ENCODE data around the gene PPP2R2D. TPM values are rescaled to one million over a fixed set of nuclear protein-coding genes. Genes with fewer than 3 reads are reported as not detected.
A peak's percentile ranks its signal among the peaks of the same experiment; 100 is the strongest.

PPP2R2D gene
- total RNA-seq, 1 experiment from 2014 or later, result 40.3 TPM

DNA sequence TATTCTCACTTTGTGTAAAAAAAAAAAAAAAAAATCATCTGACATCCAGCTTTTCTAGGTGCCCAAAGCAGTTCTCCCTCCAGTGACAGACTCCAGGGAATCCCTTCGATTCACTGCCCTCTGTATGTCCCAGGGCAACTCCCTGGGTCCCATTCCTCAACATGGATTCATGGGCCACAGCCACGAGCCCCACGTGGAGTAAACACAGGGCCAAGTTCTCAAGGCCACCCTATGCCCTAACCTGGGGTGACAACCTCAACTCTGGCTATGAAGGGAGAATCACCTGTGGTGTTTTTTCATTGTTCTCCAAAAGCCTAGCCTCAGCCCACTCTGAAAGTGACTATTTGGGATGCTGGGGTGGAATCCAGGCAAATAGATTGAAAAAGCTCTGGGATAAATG lies 77.6 kb downstream of the PPP2R2D start:
- Histone ChIP-seq H4K20me1 (ENCODE audit: low read length) (peaks cover 70% of the 10 kb centered on the region), H3K79me2 (ENCODE audit: low read length) (peaks cover 94% of the 10 kb centered on the region), H3K9me3 (ENCODE audit: low read length) (no peaks in the 10 kb centered on the region), H2AFZ (ENCODE audit: low read length) (no peak overlapping the region), H3K4me2 (ENCODE audit: low read length) (peak overlapping the region; percentile 85), H3K36me3 (ENCODE audit: low read depth, low read length) (peaks cover 11% of the 10 kb centered on the region), H3K4me1 (ENCODE audit: insufficient read depth, low read length) (peaks cover 26% of the 10 kb centered on the region), H3K27ac (ENCODE audit: low read length) (no peak overlapping the region), H3K9me2 (replicated peaks; ENCODE audit: low read length) (no peaks in the 10 kb centered on the region), H3F3A (ENCODE audit: low read length, unreplicated experiment) (no peaks in the 10 kb centered on the region), H3K4me3 (ENCODE audit: low read length) (peak overlapping the region; percentile 92; the same call in 1 of the 2 replicates), H3K27me3 (ENCODE audit: low read length) (no peaks in the 10 kb centered on the region), H3K9ac (ENCODE audit: low read length) (no peak overlapping the region)
- ATAC-seq (no peak), DNase-seq (no peak)
- ChIA-PET POLR2A (ENCODE audit: unreplicated experiment) (no interaction called here), CTCF (no interaction called here)
- TF ChIP-seq, protein P1, sequence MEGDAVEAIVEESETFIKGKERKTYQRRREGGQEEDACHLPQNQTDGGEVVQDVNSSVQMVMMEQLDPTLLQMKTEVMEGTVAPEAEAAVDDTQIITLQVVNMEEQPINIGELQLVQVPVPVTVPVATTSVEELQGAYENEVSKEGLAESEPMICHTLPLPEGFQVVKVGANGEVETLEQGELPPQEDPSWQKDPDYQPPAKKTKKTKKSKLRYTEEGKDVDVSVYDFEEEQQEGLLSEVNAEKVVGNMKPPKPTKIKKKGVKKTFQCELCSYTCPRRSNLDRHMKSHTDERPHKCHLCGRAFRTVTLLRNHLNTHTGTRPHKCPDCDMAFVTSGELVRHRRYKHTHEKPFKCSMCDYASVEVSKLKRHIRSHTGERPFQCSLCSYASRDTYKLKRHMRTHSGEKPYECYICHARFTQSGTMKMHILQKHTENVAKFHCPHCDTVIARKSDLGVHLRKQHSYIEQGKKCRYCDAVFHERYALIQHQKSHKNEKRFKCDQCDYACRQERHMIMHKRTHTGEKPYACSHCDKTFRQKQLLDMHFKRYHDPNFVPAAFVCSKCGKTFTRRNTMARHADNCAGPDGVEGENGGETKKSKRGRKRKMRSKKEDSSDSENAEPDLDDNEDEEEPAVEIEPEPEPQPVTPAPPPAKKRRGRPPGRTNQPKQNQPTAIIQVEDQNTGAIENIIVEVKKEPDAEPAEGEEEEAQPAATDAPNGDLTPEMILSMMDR (conservative IDR thresholded peaks at IDR 0.05; ENCODE audit: low read depth, low read length), result no peak
- TF ChIP-seq EZH2phosphoT487 (IDR thresholded peaks at IDR 0.05; ENCODE audit: borderline replicate concordance, low read length) (no peak), EZH2 (IDR thresholded peaks at IDR 0.05; ENCODE audit: low read length, unreplicated experiment) (no peak)
- intact Hi-C loops (cut with micrococcal nuclease), result no loop called here
- no TSS peak for BruUV-seq (replicated peaks)

GRCh38 chr10:131978851-131979250 lies 78.0 kb downstream of the PPP2R2D start:
- Histone ChIP-seq H3K4me2 (ENCODE audit: low read length) (peak overlapping the region; percentile 85), H3K27me3 (ENCODE audit: low read length) (no peaks in the 10 kb centered on the region), H3F3A (ENCODE audit: low read length, unreplicated experiment) (no peaks in the 10 kb centered on the region), H3K9me2 (replicated peaks; ENCODE audit: low read length) (no peaks in the 10 kb centered on the region), H3K79me2 (ENCODE audit: low read length) (peaks cover 89% of the 10 kb centered on the region), H3K36me3 (ENCODE audit: low read depth, low read length) (peaks cover 11% of the 10 kb centered on the region), H3K4me1 (ENCODE audit: insufficient read depth, low read length) (peaks cover 29% of the 10 kb centered on the region), H2AFZ (ENCODE audit: low read length) (no peak overlapping the region), H3K27ac (ENCODE audit: low read length) (no peak overlapping the region), H3K9ac (ENCODE audit: low read length) (no peak overlapping the region), H3K4me3 (ENCODE audit: low read length) (peak overlapping the region; percentile 92), H3K9me3 (ENCODE audit: low read length) (no peaks in the 10 kb centered on the region), H4K20me1 (ENCODE audit: low read length) (peaks cover 66% of the 10 kb centered on the region)
- CTCF ChIA-PET, result no interaction called here
- TF ChIP-seq EZH2 (IDR thresholded peaks at IDR 0.05; ENCODE audit: low read length, unreplicated experiment) (no peak), EZH2phosphoT487 (IDR thresholded peaks at IDR 0.05; ENCODE audit: borderline replicate concordance, low read length) (no peak)
- TF ChIP-seq, protein P1 (conservative IDR thresholded peaks at IDR 0.05; ENCODE audit: low read depth, low read length), result no peak
- ATAC-seq (no peak), DNase-seq (no peak)
- BruUV-seq (replicated peaks), result no TSS peak
- POLR2A ChIA-PET (ENCODE audit: unreplicated experiment), result no interaction called here
- intact Hi-C loops (cut with micrococcal nuclease), result no loop called here

GRCh38 chr10:131979336-131979735 lies 78.5 kb downstream of the PPP2R2D start:
- H3K4me3 ChIP-seq (ENCODE audit: low read length), result peak overlapping the region; percentile 92
- peaks cover 7% of the 10 kb centered on the region for H3K36me3 ChIP-seq (ENCODE audit: low read depth, low read length)
- ATAC-seq (no peak), DNase-seq (no peak)
- H4K20me1 ChIP-seq (ENCODE audit: low read length), result peaks cover 61% of the 10 kb centered on the region
- peaks cover 33% of the 10 kb centered on the region for H3K4me1 ChIP-seq (ENCODE audit: insufficient read depth, low read length)
- H3K9me3 ChIP-seq (ENCODE audit: low read length), result no peaks in the 10 kb centered on the region
- H3K79me2 ChIP-seq (ENCODE audit: low read length), result peaks cover 85% of the 10 kb centered on the region
- ChIA-PET CTCF (no interaction called here), POLR2A (ENCODE audit: unreplicated experiment) (no interaction called here)
- no peaks in the 10 kb centered on the region for H3F3A ChIP-seq (ENCODE audit: low read length, unreplicated experiment)
- TF ChIP-seq EZH2 (IDR thresholded peaks at IDR 0.05; ENCODE audit: low read length, unreplicated experiment), result no peak
- H2AFZ ChIP-seq (ENCODE audit: low read length), result peak overlapping the region; percentile 72; the same call in 1 of the 2 replicates
- H3K9me2 ChIP-seq (replicated peaks; ENCODE audit: low read length), result no peaks in the 10 kb centered on the region
- BruUV-seq (replicated peaks), result no TSS peak
- intact Hi-C loops (cut with micrococcal nuclease), result no loop called here
- H3K27ac ChIP-seq (ENCODE audit: low read length), result no peak overlapping the region
- no peaks in the 10 kb centered on the region for H3K27me3 ChIP-seq (ENCODE audit: low read length)
- peak overlapping the region; percentile 85 for H3K4me2 ChIP-seq (ENCODE audit: low read length)
- H3K9ac ChIP-seq (ENCODE audit: low read length), result peak overlapping the region; percentile 67

Data from PC-3 (cell line).